OCI-LY7 (cell line): ENCODE results near the gene CDH1. TPM values are rescaled to one million over a fixed set of nuclear protein-coding genes. Genes with fewer than 3 reads are reported as not detected.

Experiments
- BruUV-seq: library from RNA; stranded (reverse); fragments of 400-500 nt; replicated peaks from 2 replicates; lab custom pipeline; 2021; lab: Mats Ljungman, UMichigan
- CTCF ChIA-PET: fragments of 300-600 bp; sonication (Branson Sonifier 250); formaldehyde crosslinking; loops from one replicate; lab custom pipeline; 2022; ENCODE audit warnings: antibody characterized with exemption; ENCODE audit not compliant: unreplicated experiment; lab: Charles Lee
- POLR2A ChIA-PET: fragments of 300-600 bp; sonication (Branson Sonifier 250); formaldehyde crosslinking; loops from one replicate; lab custom pipeline; 2022; ENCODE audit warnings: antibody characterized with exemption; lab: Charles Lee
- DNase-seq: peaks from one replicate; pipeline ENCODE4 v3.0.0-alpha.2; 2015; ENCODE audit warnings: low spot score
- H2AFZ ChIP-seq: fragments of 200-600 bp; sonication (generic), shearing (Covaris generic); 2 replicates; pipeline ENCODE4 v1.6.1; 2014; ENCODE audit warnings: mild to moderate bottlenecking, antibody characterized with exemption, low read length, moderate library complexity
- H3K27ac ChIP-seq: fragments of 200-600 bp; sonication (generic); 2 replicates; pipeline ENCODE4 v1.5.1; 2014; ENCODE audit warnings: mixed run types, low read depth, mild to moderate bottlenecking, moderate library complexity, low read length, inconsistent platforms; ENCODE audit not compliant: poor library complexity, severe bottlenecking
- H3K36me3 ChIP-seq: fragments of 200-600 bp; sonication (generic); 2 replicates; pipeline ENCODE4 v1.6.1; 2014; ENCODE audit warnings: mild to moderate bottlenecking, antibody characterized with exemption, low read length, moderate library complexity, mixed read lengths; ENCODE audit not compliant: insufficient read depth
- H3K4me1 ChIP-seq: fragments of 200-600 bp; sonication (generic); 2 replicates; pipeline ENCODE4 v1.5.1; 2014; ENCODE audit warnings: mild to moderate bottlenecking, low read length; ENCODE audit not compliant: insufficient read depth, poor library complexity, severe bottlenecking
- H3K4me2 ChIP-seq: fragments of 200-600 bp; sonication (generic); 2 replicates; pipeline ENCODE4 v1.6.1; 2014; ENCODE audit warnings: mild to moderate bottlenecking, low read length
- H3K4me3 ChIP-seq: fragments of 200-600 bp; sonication (generic); 2 replicates; pipeline ENCODE4 v1.5.1; 2014; ENCODE audit warnings: mild to moderate bottlenecking, low read depth, low read length; ENCODE audit not compliant: poor library complexity, severe bottlenecking
- H3K79me2 ChIP-seq: fragments of 200-600 bp; sonication (generic); 2 replicates; pipeline ENCODE4 v1.6.1; 2016; ENCODE audit warnings: low read depth, mild to moderate bottlenecking, low read length, moderate library complexity, mixed read lengths; ENCODE audit not compliant: insufficient read depth
- H3K9me2 ChIP-seq: fragments of 200-600 bp; sonication (generic); 2 replicates; pipeline ENCODE4 v1.6.1; 2016; ENCODE audit warnings: mild to moderate bottlenecking, low read length, mixed read lengths; ENCODE audit not compliant: insufficient read depth
- H3K9me3 ChIP-seq: fragments of 200-600 bp; sonication (generic); 2 replicates; pipeline ENCODE4 v1.6.1; 2014; ENCODE audit warnings: mild to moderate bottlenecking, mixed run types, low read length, mixed read lengths
- H4K20me1 ChIP-seq: fragments of 200-600 bp; sonication (generic); 2 replicates; pipeline ENCODE4 v1.6.1; 2014; ENCODE audit warnings: mild to moderate bottlenecking, antibody characterized with exemption, low read length, moderate library complexity, mixed read lengths; ENCODE audit not compliant: insufficient read depth
- CTCF ChIP-seq: fragments of 200-600 bp; sonication (generic); conservative IDR thresholded peaks from 2 replicates; pipeline ENCODE4 v1.5.1; 2014; ENCODE audit warnings: mild to moderate bottlenecking, antibody characterized with exemption, low read length, moderate library complexity, mixed read lengths
- EZH2phosphoT487 ChIP-seq: fragments of 200-600 bp; sonication (generic); IDR thresholded peaks from 2 replicates; pipeline ENCODE4 v1.6.1; 2018; ENCODE audit warnings: low read depth, borderline replicate concordance, mild to moderate bottlenecking, mixed run types, antibody characterized with exemption, low read length, moderate library complexity, mixed read lengths
- intact Hi-C: fragments of 100-400 bp; cut with micrococcal nuclease; formaldehyde crosslinking; loops from one replicate; pipeline ENCODE4 v1.10.0; 2022; ENCODE audit not compliant: unreplicated experiment
- total RNA-seq, 2 experiments: library from RNA; depleted of rRNA in 1 of 2; stranded (reverse); fragments of >200 nt in 1 of 2; shearing (Covaris generic) in 1 of 2; gene quantifications; 2 replicates each; pipeline ENCODE4 v1.2.3, GENCODE V29; 2014 to 2022

Gene CDH1
- total RNA-seq, 2 experiments from 2014 or later: not detected

- ChIA-PET POLR2A (no interaction called here), CTCF (no interaction called here)
- peaks cover 34% of the 10 kb centered on the region for H3K4me1 ChIP-seq
- no peak overlapping the region for H3K4me2 ChIP-seq
- H2AFZ ChIP-seq: no peak overlapping the region
- DNase-seq: no peak
- H4K20me1 ChIP-seq: no peaks in the 10 kb centered on the region
- no peaks in the 10 kb centered on the region for H3K36me3 ChIP-seq
- H3K4me3 ChIP-seq: no peak overlapping the region
- H3K27ac ChIP-seq: no peak overlapping the region
- TF ChIP-seq CTCF: no peak
- intact Hi-C loops: no loop called here
- no TSS peak for BruUV-seq
- H3K9me3 ChIP-seq: no peaks in the 10 kb centered on the region
- no peaks in the 10 kb centered on the region for H3K9me2 ChIP-seq
- no peaks in the 10 kb centered on the region for H3K79me2 ChIP-seq
Observed at GRCh38 chr16:68737730-68738629, 888 bp downstream of the CDH1 start.

- H4K20me1 ChIP-seq: no peaks in the 10 kb centered on the region
- no peaks in the 10 kb centered on the region for H3K79me2 ChIP-seq
- peak overlapping the region; percentile 87; the same call in 1 of the 2 replicates for H2AFZ ChIP-seq
- H3K36me3 ChIP-seq: no peaks in the 10 kb centered on the region
- peak; percentile 27 for DNase-seq
- H3K27ac ChIP-seq: no peak overlapping the region
- no peaks in the 10 kb centered on the region for H3K9me3 ChIP-seq
- peaks cover 34% of the 10 kb centered on the region for H3K4me1 ChIP-seq
- no peak for TF ChIP-seq EZH2phosphoT487
- no peak for TF ChIP-seq CTCF
- peak overlapping the region; percentile 53 for H3K4me2 ChIP-seq
- BruUV-seq: no TSS peak
- ChIA-PET CTCF (no interaction called here), POLR2A (interaction anchor here (0.6 to 0.7 kb wide), 3 partner anchors 33 to 120 kb away, joined by 4 to 5 read pairs (median 4); no protein-coding TSS in a partner anchor)
- no peak overlapping the region for H3K4me3 ChIP-seq
- H3K9me2 ChIP-seq: no peaks in the 10 kb centered on the region
- intact Hi-C loops: no loop called here
Observed at GRCh38 chr16:68739964-68740627, 3.0 kb downstream of the CDH1 start.
